Large intestine (tissue), 3 donors: ENCODE results near the gene PIM2. TPM values are rescaled to one million over a fixed set of nuclear protein-coding genes. Genes with fewer than 3 reads are reported as not detected.

Source experiments
- DNase-seq, 2 donors: peaks; one replicate each; pipeline versions ENCODE4 v3.0.0 to v3.0.0-alpha.2; 2013
- H3K27ac ChIP-seq: one replicate; pipeline ENCODE4 v1.5.1; 2013; ENCODE audit warnings: low read length
- H3K27me3 ChIP-seq: 2 replicates; pipeline ENCODE4 v1.6.1; 2013; ENCODE audit warnings: low read length; ENCODE audit not compliant: control insufficient read depth, insufficient read depth
- H3K36me3 ChIP-seq: 2 replicates; pipeline ENCODE4 v1.6.1; 2013; ENCODE audit warnings: low read length; ENCODE audit not compliant: control insufficient read depth, insufficient read depth
- H3K4me1 ChIP-seq: one replicate; pipeline ENCODE4 v1.6.1; 2013; ENCODE audit warnings: low read length; ENCODE audit not compliant: control insufficient read depth, insufficient read depth
- H3K4me3 ChIP-seq: one replicate; pipeline ENCODE4 v1.5.1; 2013; ENCODE audit warnings: low read length
- H3K9me3 ChIP-seq: one replicate; pipeline ENCODE4 v1.6.1; 2013; ENCODE audit warnings: mild to moderate bottlenecking, low read depth, low read length, moderate library complexity; ENCODE audit not compliant: control insufficient read depth
- WGBS: methylation state at CpG from one replicate; pipeline ENCODE4 v1.1.5; 2013; ENCODE audit warnings: low lambda C conversion rate; ENCODE audit not compliant: insufficient coverage; 5-methylcytosine and 5-hydroxymethylcytosine counted together
- polyA plus RNA-seq: library from polyadenylated mRNA; unstranded; fragments of 120-200 nt; gene quantifications from one replicate; pipeline ENCODE4 v1.2.1, GENCODE V29; 2013

PIM2 gene
- polyA plus RNA-seq, 1 donor: 11.5 TPM

DNA sequence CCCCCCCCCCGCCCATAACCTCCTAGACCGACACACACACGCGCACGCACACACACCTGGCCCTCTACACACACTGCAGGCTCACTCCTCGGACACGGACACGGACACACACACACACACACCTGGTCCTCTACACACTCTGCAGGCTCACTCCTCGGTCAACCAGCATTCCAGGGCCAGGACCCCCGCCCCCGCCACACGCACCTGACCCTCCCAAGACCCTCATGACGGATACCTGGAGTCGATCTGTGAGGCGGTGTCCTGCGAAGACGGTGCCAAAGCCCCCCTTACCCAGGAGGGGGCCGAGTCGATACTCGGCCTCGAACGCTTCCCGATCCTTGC lies 552 bp downstream of the PIM2 start:
- Histone ChIP-seq H3K4me1 (peaks cover 15% of the 10 kb centered on the region), H3K27ac (peak overlapping the region; percentile 75), H3K9me3 (no peaks in the 10 kb centered on the region), H3K27me3 (no peaks in the 10 kb centered on the region), H3K4me3 (peak overlapping the region; percentile 75), H3K36me3 (peaks cover 27% of the 10 kb centered on the region)
- WGBS: no CpG with 5 or more reads among the region's 23 CpGs
- no peak for DNase-seq

- peak; percentile 86 to 89 for DNase-seq
- no CpG with 5 or more reads among the region's 27 CpGs for WGBS
- Histone ChIP-seq H3K4me3 (peak overlapping the region; percentile 75), H3K27me3 (no peaks in the 10 kb centered on the region), H3K36me3 (peaks cover 21% of the 10 kb centered on the region), H3K9me3 (no peaks in the 10 kb centered on the region), H3K4me1 (peaks cover 20% of the 10 kb centered on the region), H3K27ac (peak overlapping the region; percentile 29)
These were observed 1.5 kb downstream of the PIM2 start for GRCh38 chrX:48917139-48918001.

- Histone ChIP-seq H3K27me3 (no peaks in the 10 kb centered on the region), H3K27ac (no peak overlapping the region), H3K4me3 (no peak overlapping the region), H3K4me1 (peaks cover 23% of the 10 kb centered on the region), H3K9me3 (no peaks in the 10 kb centered on the region), H3K36me3 (peaks cover 17% of the 10 kb centered on the region)
- no peak for DNase-seq
- WGBS: no CpG with 5 or more reads among the region's 13 CpGs
These were observed 4.0 kb downstream of the PIM2 start for GRCh38 chrX:48914593-48915493.

DNA sequence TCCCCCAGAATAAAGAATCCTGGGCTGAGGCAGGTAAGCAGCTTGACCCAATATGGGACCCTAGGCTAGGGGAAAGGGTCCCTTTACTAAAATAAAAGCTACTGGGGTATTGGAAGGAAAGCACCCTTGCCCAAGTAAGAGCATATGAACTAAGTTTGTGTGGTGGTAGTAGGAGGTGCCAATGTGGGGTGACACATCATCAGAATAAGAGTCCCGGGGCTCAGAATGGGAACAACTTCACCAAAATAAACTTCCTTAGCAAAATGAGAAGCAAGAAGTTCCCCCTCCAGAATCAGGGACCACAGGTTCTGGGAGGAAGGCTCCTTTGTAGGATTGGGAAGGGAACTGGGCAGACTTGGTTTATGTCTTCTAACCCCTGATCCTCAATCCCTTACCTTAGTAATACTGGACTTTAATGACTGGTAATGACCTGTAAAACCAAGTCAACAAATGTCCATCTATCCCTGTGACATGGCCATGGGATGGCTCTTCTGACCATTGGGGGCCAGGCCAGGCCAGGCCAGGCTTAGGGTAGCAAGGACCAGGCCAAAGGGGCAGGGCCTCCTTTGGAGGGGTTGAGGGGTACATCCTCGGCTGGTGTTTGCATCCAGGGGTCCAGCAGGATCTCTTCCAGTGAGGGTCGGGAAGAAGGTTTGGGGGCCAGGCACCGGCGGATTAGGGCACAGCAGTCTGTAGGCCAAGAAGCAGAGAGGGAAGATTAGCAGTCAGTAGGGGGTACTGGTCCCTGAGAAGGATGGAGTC lies 5.0 kb downstream of the PIM2 start:
- WGBS: no CpG with 5 or more reads among the region's 5 CpGs
- no peaks in the 10 kb centered on the region for H3K27me3 ChIP-seq
- H3K4me3 ChIP-seq: no peak overlapping the region
- no peak overlapping the region for H3K27ac ChIP-seq
- no peak for DNase-seq
- H3K9me3 ChIP-seq: no peaks in the 10 kb centered on the region
- peaks cover 18% of the 10 kb centered on the region for H3K4me1 ChIP-seq
- peaks cover 21% of the 10 kb centered on the region for H3K36me3 ChIP-seq

DNA sequence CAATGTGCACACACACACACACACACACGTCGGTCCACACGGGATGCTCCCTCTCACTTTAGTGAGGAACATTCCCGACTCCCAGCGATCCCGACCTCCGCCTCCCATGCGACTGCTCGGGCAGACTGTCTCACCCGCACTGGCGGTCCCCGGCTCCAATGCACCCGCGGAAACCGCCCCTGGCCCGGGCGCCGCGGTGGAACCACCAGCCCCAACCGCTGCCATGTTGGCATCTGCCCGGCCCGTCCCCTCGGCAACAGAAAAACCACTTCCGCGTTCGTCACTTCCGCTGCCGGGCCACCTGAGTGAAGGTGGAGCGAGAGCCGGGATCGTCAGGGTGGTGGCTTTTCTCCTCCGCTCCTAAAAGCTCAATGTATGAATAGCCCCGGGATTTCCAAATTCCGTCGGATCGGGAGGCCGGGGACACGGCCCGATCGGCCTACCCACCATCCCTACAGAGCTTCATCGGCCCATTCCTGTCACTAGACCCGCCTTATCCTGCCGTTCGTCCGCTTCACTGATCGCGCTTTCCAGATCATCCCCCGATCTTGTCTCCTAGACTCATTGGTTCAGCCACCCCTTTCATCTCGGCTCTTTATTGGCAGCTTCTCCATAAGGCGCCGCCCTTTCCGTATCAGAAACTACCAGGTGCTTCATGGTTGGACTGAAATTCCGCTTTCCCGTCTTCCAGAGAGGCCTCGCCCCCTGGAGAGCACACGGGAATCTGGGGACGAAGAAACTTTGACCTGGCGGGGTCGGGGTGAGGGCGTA lies 7.2 kb downstream of the PIM2 start, which contains the start of gene SLC35A2:
SLC35A2 (minus strand) TSS at position 235 of the 771 bp plus-strand sequence; CDS start at position 225, 10 bp downstream.
- Histone ChIP-seq H3K9me3 (no peaks in the 10 kb centered on the region), H3K27me3 (no peaks in the 10 kb centered on the region), H3K36me3 (peaks cover 26% of the 10 kb centered on the region), H3K4me3 (peak within 1 kb of the TSS; percentile 89), H3K4me1 (peaks cover 10% of the 10 kb centered on the region), H3K27ac (peak within 1 kb of the TSS; percentile 86)
- WGBS: no CpG with 5 or more reads among the region's 60 CpGs
- peak; percentile 78 to 91 for DNase-seq

- Histone ChIP-seq H3K4me3 (peak overlapping the region; percentile 89), H3K27ac (peak overlapping the region; percentile 86)
- no CpG with 5 or more reads among the region's 12 CpGs for WGBS
These were observed 7.9 kb downstream of the PIM2 start for GRCh38 chrX:48910926-48911411.

DNA sequence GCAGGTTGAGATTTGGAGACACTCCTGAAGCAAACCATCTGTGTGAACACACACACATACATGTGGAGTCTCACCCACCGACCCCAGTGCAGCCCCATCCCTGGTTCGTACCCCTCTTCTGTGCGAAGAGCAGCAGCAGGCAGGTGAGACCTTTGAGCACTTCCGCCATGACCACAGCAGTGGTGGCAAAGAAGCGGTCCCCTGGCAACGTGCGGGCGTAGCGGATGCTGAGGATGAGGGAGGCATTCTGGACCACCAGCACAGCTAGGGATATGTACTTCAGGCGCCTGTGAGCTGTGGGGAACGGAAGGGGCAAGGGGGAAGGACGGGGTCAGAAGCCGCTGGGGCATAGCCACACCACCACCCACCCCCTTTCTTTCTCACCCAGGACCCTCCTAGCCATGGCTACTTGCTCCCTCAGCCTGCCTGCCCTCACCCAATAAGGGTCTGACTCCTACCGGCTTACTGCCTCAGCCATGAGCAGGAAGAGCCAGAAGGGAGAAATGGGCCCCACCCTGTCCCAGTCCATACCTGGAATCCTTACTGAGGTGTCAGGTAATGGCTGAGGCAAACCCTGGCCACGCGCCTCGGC lies 9.0 kb downstream of the PIM2 start:
- Histone ChIP-seq H3K4me3 (no peak overlapping the region), H3K4me1 (peaks cover 10% of the 10 kb centered on the region), H3K36me3 (peaks cover 39% of the 10 kb centered on the region), H3K27ac (no peak overlapping the region), H3K9me3 (no peaks in the 10 kb centered on the region), H3K27me3 (no peaks in the 10 kb centered on the region)
- no CpG with 5 or more reads among the region's 17 CpGs for WGBS
- DNase-seq: no peak

More at GRCh38 chrX:48910926-48911411, 7.9 kb downstream of the PIM2 start:
- DNase-seq: peak in 1 of 2 donors; percentile 3
- Histone ChIP-seq H3K4me1 (peaks cover 10% of the 10 kb centered on the region), H3K36me3 (peaks cover 32% of the 10 kb centered on the region), H3K27me3 (no peaks in the 10 kb centered on the region), H3K9me3 (no peaks in the 10 kb centered on the region)

DNA sequence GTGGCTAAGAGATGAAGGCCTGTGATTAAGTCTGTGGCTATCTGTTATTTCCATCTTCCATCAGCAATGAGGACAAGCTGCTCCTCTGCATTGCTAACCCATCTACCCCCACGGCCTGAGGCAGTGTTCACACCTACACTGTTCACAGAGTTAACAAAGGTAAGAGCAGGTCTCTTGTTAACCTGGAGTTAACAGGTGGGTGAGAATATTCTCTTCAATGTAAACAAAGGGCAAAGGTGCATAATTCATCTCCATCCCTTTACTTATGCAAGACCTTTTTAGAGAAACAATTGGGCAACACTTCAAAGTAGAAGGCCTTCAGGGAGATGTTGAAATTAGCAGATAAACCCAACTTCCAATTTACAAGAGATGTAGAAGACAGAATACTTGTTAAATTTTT lies 10.2 kb downstream of the PIM2 start:
- Histone ChIP-seq H3K36me3 (peaks cover 30% of the 10 kb centered on the region), H3K4me1 (peaks cover 10% of the 10 kb centered on the region), H3K27ac (no peak overlapping the region), H3K9me3 (no peaks in the 10 kb centered on the region), H3K27me3 (no peaks in the 10 kb centered on the region), H3K4me3 (no peak overlapping the region)
- no peak for DNase-seq
- WGBS: no CpG with 5 or more reads among the region's 1 CpG

DNA sequence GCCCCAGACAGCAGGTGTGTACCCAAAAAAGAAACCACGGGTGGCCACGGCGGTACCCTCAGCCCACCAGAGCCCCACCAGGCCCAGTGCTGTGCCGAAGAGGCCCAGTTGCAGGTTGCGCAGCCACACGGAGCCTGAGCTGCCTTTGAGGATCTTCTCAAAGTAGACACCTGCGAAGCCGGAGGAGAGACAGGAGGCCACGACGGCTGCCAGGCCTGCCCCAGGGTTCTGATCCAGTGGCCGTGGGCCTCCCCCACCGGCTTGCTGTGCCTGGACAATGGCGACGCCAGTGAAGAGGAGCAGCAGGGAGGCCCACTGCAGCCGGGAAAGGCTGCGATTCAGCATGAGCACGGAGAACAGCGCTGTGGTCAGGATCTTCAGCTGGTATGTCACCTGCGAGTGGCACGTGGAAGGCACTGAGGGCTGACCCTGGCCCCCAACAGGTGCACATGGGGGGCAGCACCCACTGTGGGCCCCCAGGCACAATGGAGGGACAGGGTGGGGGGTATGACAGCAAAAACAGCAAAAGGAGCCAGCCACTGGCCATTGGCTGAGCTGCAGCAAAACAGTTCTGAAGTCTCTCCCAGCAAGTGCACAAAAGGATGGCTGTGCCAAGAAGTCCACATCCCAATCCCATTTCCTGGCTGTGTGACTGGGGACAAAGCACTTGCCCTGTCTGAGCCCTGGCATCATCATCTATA lies 13.6 kb downstream of the PIM2 start:
- Histone ChIP-seq H3K27ac (no peak overlapping the region), H3K4me3 (no peak overlapping the region), H3K9me3 (no peaks in the 10 kb centered on the region), H3K4me1 (peaks cover 1% of the 10 kb centered on the region), H3K27me3 (no peaks in the 10 kb centered on the region), H3K36me3 (peaks cover 45% of the 10 kb centered on the region)
- DNase-seq: no peak
- no CpG with 5 or more reads among the region's 20 CpGs for WGBS
